Mucosa of stomach (tissue), 1 donor: ENCODE results near the gene ACY1.
"Not testable (repeated sequence)": the region's sequence is repeated elsewhere in the genome, so short reads cannot be mapped to it uniquely, and the experiment has no call there.

Source experiments
- H3K27me3 ChIP-seq: one replicate; pipeline ENCODE4 v1.7.0; 2013; ENCODE audit warnings: mild to moderate bottlenecking, low read length; ENCODE audit not compliant: control insufficient read depth, insufficient read depth
- H3K36me3 ChIP-seq: one replicate; pipeline ENCODE4 v1.7.0; 2013; ENCODE audit warnings: low read length; ENCODE audit not compliant: control insufficient read depth, insufficient read depth
- H3K4me1 ChIP-seq: one replicate; pipeline ENCODE4 v1.7.0; 2013; ENCODE audit warnings: mild to moderate bottlenecking, low read length; ENCODE audit not compliant: control insufficient read depth, insufficient read depth
- H3K4me3 ChIP-seq: one replicate; pipeline ENCODE4 v1.7.0; 2013; ENCODE audit warnings: low read length
- H3K9ac ChIP-seq: one replicate; pipeline ENCODE4 v1.7.0; 2013; ENCODE audit warnings: mild to moderate bottlenecking, low read length, moderate library complexity
- H3K9me3 ChIP-seq: one replicate; pipeline ENCODE4 v1.7.0; 2013; ENCODE audit warnings: mild to moderate bottlenecking, low read length, moderate library complexity; ENCODE audit not compliant: control insufficient read depth
- donor health status: Pancreatic carcinoma.

The ACY1 gene

GRCh38 chr3:52033748-52034147 lies 50.4 kb downstream of the ACY1 start:
- H3K27me3 ChIP-seq, H3K4me3 ChIP-seq, H3K9ac ChIP-seq, H3K4me1 ChIP-seq, H3K9me3 ChIP-seq, H3K36me3 ChIP-seq: not testable (repeated sequence)

GRCh38 chr3:52034212-52034611 lies 50.9 kb downstream of the ACY1 start:
- Histone ChIP-seq H3K9me3 (no peaks in the 10 kb centered on the region), H3K9ac (no peak overlapping the region), H3K36me3 (no peaks in the 10 kb centered on the region), H3K4me3 (no peak overlapping the region), H3K27me3 (no peaks in the 10 kb centered on the region), H3K4me1 (no peaks in the 10 kb centered on the region)

GRCh38 chr3:52034651-52035050 lies 51.3 kb downstream of the ACY1 start:
- no peak overlapping the region for H3K9ac ChIP-seq
- H3K36me3 ChIP-seq = no peaks in the 10 kb centered on the region
- H3K27me3 ChIP-seq = no peaks in the 10 kb centered on the region
- H3K4me3 ChIP-seq = no peak overlapping the region
- no peaks in the 10 kb centered on the region for H3K9me3 ChIP-seq
- H3K4me1 ChIP-seq = peaks cover 3% of the 10 kb centered on the region

- peaks cover 9% of the 10 kb centered on the region for H3K27me3 ChIP-seq
- H3K36me3 ChIP-seq = no peaks in the 10 kb centered on the region
- H3K9me3 ChIP-seq = no peaks in the 10 kb centered on the region
- peaks cover 19% of the 10 kb centered on the region for H3K4me1 ChIP-seq
- no peak overlapping the region for H3K9ac ChIP-seq
- no peak overlapping the region for H3K4me3 ChIP-seq
These were observed 52.9 kb downstream of the ACY1 start for GRCh38 chr3:52036222-52036694.

GRCh38 chr3:52036829-52037228 lies 53.5 kb downstream of the ACY1 start:
- no peak overlapping the region for H3K9ac ChIP-seq
- H3K36me3 ChIP-seq = no peaks in the 10 kb centered on the region
- H3K9me3 ChIP-seq = no peaks in the 10 kb centered on the region
- H3K4me1 ChIP-seq = peaks cover 19% of the 10 kb centered on the region
- no peak overlapping the region for H3K4me3 ChIP-seq
- H3K27me3 ChIP-seq = peaks cover 9% of the 10 kb centered on the region

- no peaks in the 10 kb centered on the region for H3K9me3 ChIP-seq
- peaks cover 9% of the 10 kb centered on the region for H3K27me3 ChIP-seq
- no peak overlapping the region for H3K4me3 ChIP-seq
- no peaks in the 10 kb centered on the region for H3K36me3 ChIP-seq
- peaks cover 19% of the 10 kb centered on the region for H3K4me1 ChIP-seq
- H3K9ac ChIP-seq = no peak overlapping the region
These were observed 54.0 kb downstream of the ACY1 start for GRCh38 chr3:52037291-52037690.

- no peaks in the 10 kb centered on the region for H3K36me3 ChIP-seq
- peaks cover 9% of the 10 kb centered on the region for H3K27me3 ChIP-seq
- H3K9ac ChIP-seq = no peak overlapping the region
- H3K4me1 ChIP-seq = peaks cover 19% of the 10 kb centered on the region
- H3K9me3 ChIP-seq = no peaks in the 10 kb centered on the region
- H3K4me3 ChIP-seq = no peak overlapping the region
These were observed 54.9 kb downstream of the ACY1 start for GRCh38 chr3:52038227-52038626.
